Gastroesophageal sphincter (tissue), 4 donors: ENCODE data around the gene GARIN5A. TPM values are rescaled to one million over a fixed set of nuclear protein-coding genes. Genes with fewer than 3 reads are reported as not detected.
A peak's percentile ranks its signal among the peaks of the same experiment; 100 is the strongest.

ENCODE experiments used
- ATAC-seq: fragments of 150-250 bp; one replicate; pipeline ENCODE4 v1.9.1; 2016; ENCODE audit warnings: mild to moderate bottlenecking, moderate library complexity
- H3K27ac ChIP-seq, 4 donors: fragments of 200-600 bp; sonication (generic) in 3 of 4; 1 replicate in 3 of 4; 2 replicates in 1 of 4; pipeline ENCODE4 v1.5.1; 2016 to 2019
- H3K27me3 ChIP-seq: fragments of 200-600 bp; sonication (generic); one replicate; pipeline ENCODE4 v1.5.1; 2019
- H3K36me3 ChIP-seq, 2 donors: fragments of 200-600 bp; sonication (generic); one replicate each; pipeline ENCODE4 v1.5.1; 2019; ENCODE audit warnings: control low read depth in 1 of 2
- H3K4me1 ChIP-seq, 3 donors: fragments of 200-600 bp; sonication (generic); 1 replicate in 2 of 3; 2 replicates in 1 of 3; pipeline ENCODE4 v1.5.1; 2016 to 2019; ENCODE audit warnings: control low read depth in 2 of 3
- H3K4me3 ChIP-seq, 2 donors: fragments of 200-600 bp; sonication (generic); one replicate each; pipeline ENCODE4 v1.5.1; 2019; ENCODE audit warnings: mild to moderate bottlenecking in 1 of 2, moderate library complexity in 1 of 2
- H3K9me3 ChIP-seq, 3 donors: fragments of 200-600 bp; sonication (generic); one replicate each; pipeline ENCODE4 v1.5.1; 2017 to 2019; ENCODE audit warnings: control low read depth in 2 of 3
- CTCF ChIP-seq, 4 experiments: fragments of 200-600 bp in 2 of 4; fragments of 450-650 bp in 2 of 4; sonication (generic) in 1 of 4; IDR thresholded peaks; one replicate each; pipeline ENCODE4 v1.5.1; 2017 to 2019; ENCODE audit warnings: antibody characterized with exemption in 4 of 4, mild to moderate bottlenecking in 2 of 4, moderate library complexity in 2 of 4
- EP300 ChIP-seq: sonication (generic); formaldehyde crosslinking; IDR thresholded peaks from one replicate; pipeline ENCODE4 v1.6.1; 2017; ENCODE audit warnings: antibody characterized with exemption, mild to moderate bottlenecking
- POLR2A ChIP-seq, 2 donors: fragments of 450-650 bp; IDR thresholded peaks; one replicate each; pipeline ENCODE4 v1.6.1; 2017; ENCODE audit warnings: antibody characterized with exemption in 2 of 2, mild to moderate bottlenecking in 2 of 2, moderate library complexity in 1 of 2
- POLR2AphosphoS5 ChIP-seq: sonication (generic); formaldehyde crosslinking; IDR thresholded peaks from one replicate; pipeline ENCODE4 v1.6.1; 2017; ENCODE audit warnings: antibody characterized with exemption
- WGBS, 2 donors: methylation state at CpG; one replicate each; pipeline ENCODE4 v1.1.5; 2018; ENCODE audit warnings: low coverage in 1 of 2; 5-methylcytosine and 5-hydroxymethylcytosine counted together
- total RNA-seq, 4 donors: library from RNA; depleted of rRNA; stranded (reverse); fragments of >200 nt; gene quantifications; one replicate each; pipeline ENCODE4 v1.1.0, GENCODE V29; 2016

GARIN5A gene
- total RNA-seq, 4 donors from 2014 or later = 0.78 to 1.7 TPM; not detected in 2

- Histone ChIP-seq H3K9me3 (no peaks in the 10 kb centered on the region), H3K4me3 (no peak overlapping the region), H3K27ac (no peak overlapping the region), H3K4me1 (peaks cover 0 to 20% (median 0%) of the 10 kb centered on the region in 3 donors), H3K27me3 (no peaks in the 10 kb centered on the region), H3K36me3 (no peaks in the 10 kb centered on the region)
- 32 to 59% methylated on average over 3 to 4 of the region's 8 CpGs for WGBS, 2 donors
- no peak for TF ChIP-seq POLR2AphosphoS5
- TF ChIP-seq CTCF (IDR thresholded peaks at IDR 0.05) = no peak
- no peak for ATAC-seq
Measured at GRCh38 chr19:50497022-50497405, 20.4 kb upstream of the GARIN5A start.

GRCh38 chr19:50496189-50497021, 19.8 kb upstream of the GARIN5A start:
- H3K9me3 ChIP-seq = no peaks in the 10 kb centered on the region
- peaks cover under 1% of the 10 kb centered on the region for H3K27me3 ChIP-seq
- no peak overlapping the region for H3K4me3 ChIP-seq
- H3K4me1 ChIP-seq = peaks cover 0 to 14% (median 0%) of the 10 kb centered on the region in 3 donors
- TF ChIP-seq POLR2AphosphoS5 = no peak
- no peak for TF ChIP-seq POLR2A (IDR thresholded peaks at IDR 0.05)
- TF ChIP-seq EP300 = no peak
- TF ChIP-seq CTCF (IDR thresholded peaks at IDR 0.05) = no peak
- peak; percentile 25 for ATAC-seq
- H3K36me3 ChIP-seq = no peaks in the 10 kb centered on the region
- no peak overlapping the region for H3K27ac ChIP-seq
- 61 to 81% methylated on average over 12 to 21 of the region's 30 CpGs for WGBS, 2 donors

- H3K4me1 ChIP-seq = peaks cover 0 to under 1% (median 0%) of the 10 kb centered on the region in 3 donors
- TF ChIP-seq POLR2AphosphoS5 (no peak), EP300 (no peak), POLR2A (IDR thresholded peaks at IDR 0.05) (no peak), CTCF (IDR thresholded peaks at IDR 0.05) (no peak)
- no peaks in the 10 kb centered on the region for H3K9me3 ChIP-seq
- no peak for ATAC-seq
- H3K27ac ChIP-seq = no peak overlapping the region
- peaks cover 0 to 5% of the 10 kb centered on the region in 2 donors for H3K36me3 ChIP-seq
- H3K4me3 ChIP-seq = no peak overlapping the region
- peaks cover 13% of the 10 kb centered on the region for H3K27me3 ChIP-seq
- 78 to 96% methylated on average over 4 to 5 of the region's 5 CpGs for WGBS, 2 donors
Measured at GRCh38 chr19:50495020-50495531, 18.4 kb upstream of the GARIN5A start.

- peaks cover 0 to 7% of the 10 kb centered on the region in 2 donors for H3K36me3 ChIP-seq
- H3K4me1 ChIP-seq = no peaks in the 10 kb centered on the region
- TF ChIP-seq POLR2AphosphoS5 (no peak), CTCF (IDR thresholded peaks at IDR 0.05) (no peak), POLR2A (IDR thresholded peaks at IDR 0.05) (no peak), EP300 (no peak)
- no peaks in the 10 kb centered on the region for H3K9me3 ChIP-seq
- no peak overlapping the region for H3K27ac ChIP-seq
- WGBS, 2 donors = 46% methylated on average over 5 to 6 of the region's 7 CpGs
- ATAC-seq = no peak
- no peak overlapping the region for H3K4me3 ChIP-seq
- H3K27me3 ChIP-seq = peaks cover 20% of the 10 kb centered on the region
Measured at GRCh38 chr19:50494186-50495019, 17.8 kb upstream of the GARIN5A start.
